AG04449 (cell line): ENCODE data around the gene SMOC2.

ENCODE experiments used
- CTCF ChIA-PET: fragments of 350-600 bp; formaldehyde crosslinking; extraction: SDS; loops from one replicate; lab custom pipeline; 2021; ENCODE audit warnings: antibody characterized with exemption; lab: Yijun Ruan, JAX
- POLR2A ChIA-PET: fragments of 400-600, 350-600 bp; formaldehyde crosslinking; extraction: SDS; loops from one replicate; lab custom pipeline; 2020; ENCODE audit warnings: antibody characterized with exemption, inconsistent platforms; lab: Yijun Ruan, JAX
- DNase-seq: peaks from one replicate; pipeline ENCODE4 v3.0.0-alpha.2; 2010; ENCODE audit warnings: low read depth, low spot score
- H3K4me3 ChIP-seq: 2 replicates; pipeline ENCODE4 v1.5.1; 2011; ENCODE audit warnings: low read depth, mild to moderate bottlenecking, control low read depth, low read length
- CTCF ChIP-seq: IDR thresholded peaks from one replicate; pipeline ENCODE4 v1.5.1; 2011; ENCODE audit warnings: mild to moderate bottlenecking, moderate library complexity, low read length, control low read depth, inconsistent platforms; ENCODE audit not compliant: insufficient read depth; ENCODE audit errors: missing control alignments

The SMOC2 gene

GRCh38 chr6:168525926-168526630 is 85.1 kb downstream of the SMOC2 start:
- no peak for TF ChIP-seq CTCF
- CTCF ChIA-PET, result no interaction called here

GRCh38 chr6:168526841-168527281 is 85.9 kb downstream of the SMOC2 start:
- ChIA-PET POLR2A (no interaction called here), CTCF (no interaction called here)
- DNase-seq, result no peak
- H3K4me3 ChIP-seq, result no peak overlapping the region
- TF ChIP-seq CTCF, result no peak

More at GRCh38 chr6:168525926-168526630, 85.1 kb downstream of the SMOC2 start:
- POLR2A ChIA-PET, result no interaction called here
- no peak overlapping the region for H3K4me3 ChIP-seq
- DNase-seq, result no peak

- POLR2A ChIA-PET, result no interaction called here
- TF ChIP-seq CTCF, result no peak
Observed at GRCh38 chr6:168527451-168528210, 86.6 kb downstream of the SMOC2 start.

GRCh38 chr6:168528474-168529095 is 87.6 kb downstream of the SMOC2 start:
- no peak for DNase-seq
- ChIA-PET POLR2A (no interaction called here), CTCF (no interaction called here)
- H3K4me3 ChIP-seq, result no peak overlapping the region
- no peak for TF ChIP-seq CTCF

More at GRCh38 chr6:168527451-168528210, 86.6 kb downstream of the SMOC2 start:
- CTCF ChIA-PET, result no interaction called here
- no peak for DNase-seq
- no peak overlapping the region for H3K4me3 ChIP-seq

GRCh38 chr6:168529214-168529613 is 88.2 kb downstream of the SMOC2 start:
- CTCF ChIA-PET, result no interaction called here
- POLR2A ChIA-PET, result no interaction called here

More at GRCh38 chr6:168529214-168529613, 88.2 kb downstream of the SMOC2 start:
- TF ChIP-seq CTCF, result no peak
- no peak overlapping the region for H3K4me3 ChIP-seq
- no peak for DNase-seq
